Measurements from ENCODE around the gene SARS1.
"Not testable (repeated sequence)": the region's sequence is repeated elsewhere in the genome, so short reads cannot be mapped to it uniquely, and the experiment has no call there.

The SARS1 gene

DNA sequence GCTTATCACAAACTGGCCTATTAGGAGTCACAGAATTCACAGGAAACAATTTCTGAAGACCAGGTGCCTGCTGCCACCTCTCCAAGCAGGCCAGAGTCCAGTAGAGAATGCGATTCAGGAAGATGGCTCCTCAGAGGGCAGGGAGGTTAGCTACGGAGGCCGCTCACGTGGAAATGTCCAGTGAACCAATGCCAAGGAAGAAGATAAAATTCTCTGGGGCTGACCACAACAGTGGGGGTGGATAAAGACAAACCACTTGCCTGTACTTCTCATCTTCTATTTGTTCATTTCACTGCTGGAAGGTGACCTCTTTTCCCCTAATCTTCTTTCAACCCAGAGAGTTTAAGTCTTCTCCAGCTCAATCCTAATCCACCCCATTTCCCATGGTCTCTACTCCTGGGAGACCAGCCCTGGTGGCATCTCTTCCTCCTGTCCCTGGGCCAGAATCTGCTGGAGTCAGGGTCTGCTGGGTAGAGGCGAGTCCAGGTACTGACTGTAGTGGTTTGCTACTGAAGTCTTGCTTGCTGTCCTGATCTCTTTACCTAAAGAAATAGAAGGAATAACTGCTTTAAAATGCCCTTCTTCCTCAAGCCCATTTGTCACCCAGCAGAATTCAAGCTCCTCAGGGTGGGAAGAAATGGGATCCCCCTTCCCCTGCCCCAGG lies 66.0 kb downstream of the SARS1 start:
- no peak for FAIRE-seq

DNA sequence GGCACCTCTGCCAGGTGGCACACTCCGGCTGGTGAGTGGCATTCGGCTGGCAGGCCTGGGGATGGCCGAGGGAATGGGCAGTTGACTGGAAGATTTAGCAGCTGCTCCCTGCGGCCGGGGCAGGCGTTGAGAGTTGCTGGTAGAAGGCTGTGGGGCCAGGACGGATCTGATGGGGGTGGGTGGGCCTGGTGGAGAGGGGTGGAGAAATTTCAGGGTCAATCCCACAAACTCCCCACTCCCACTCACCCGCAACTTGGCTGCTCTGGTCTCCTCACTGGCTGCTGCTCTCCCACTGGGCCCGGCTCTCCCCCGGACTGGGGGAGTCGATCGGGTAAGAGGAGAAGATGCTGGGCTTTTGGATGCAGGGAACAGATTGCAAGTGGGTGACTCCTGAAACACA lies 67.1 kb downstream of the SARS1 start:
- no peak for FAIRE-seq

DNA sequence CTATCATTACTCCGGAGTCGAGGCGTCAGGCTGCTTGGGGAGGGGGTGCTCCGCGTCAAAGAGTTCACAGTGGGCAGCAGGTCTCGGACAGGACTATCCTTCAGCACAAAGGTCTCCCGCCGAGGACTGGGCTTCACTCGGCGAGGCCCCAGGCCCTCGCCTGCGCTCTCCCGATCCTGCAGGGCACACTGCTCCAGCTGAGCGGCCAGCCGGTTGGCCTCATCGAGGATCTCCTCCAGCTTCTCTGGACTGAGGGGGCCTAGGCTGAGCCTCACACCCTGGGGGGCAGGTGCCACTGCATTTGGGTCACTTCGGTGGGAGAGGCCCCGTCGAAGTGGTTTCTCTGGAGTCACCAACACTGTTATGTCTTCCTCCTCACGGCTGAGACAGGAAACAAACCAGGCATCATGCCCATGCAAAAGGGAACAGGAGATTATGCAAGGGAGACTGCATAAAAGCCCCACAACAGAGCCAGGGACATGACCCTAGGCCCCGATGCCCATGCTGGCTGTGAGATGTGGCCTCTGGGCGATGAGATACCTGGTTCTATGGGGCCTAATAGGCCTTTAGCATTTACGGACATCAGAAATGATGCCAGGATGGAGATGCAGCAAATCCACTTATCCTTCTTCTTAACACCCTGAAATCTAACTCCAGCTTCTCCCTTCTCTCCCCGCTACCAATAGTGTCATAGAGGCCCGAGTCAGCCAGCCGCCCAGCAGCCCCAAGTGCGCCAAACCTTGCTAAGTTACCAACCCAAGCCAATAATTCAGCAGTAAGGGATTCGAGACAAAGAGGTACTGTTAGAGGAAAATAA lies 68.2 kb downstream of the SARS1 start:
- no peak for FAIRE-seq

DNA sequence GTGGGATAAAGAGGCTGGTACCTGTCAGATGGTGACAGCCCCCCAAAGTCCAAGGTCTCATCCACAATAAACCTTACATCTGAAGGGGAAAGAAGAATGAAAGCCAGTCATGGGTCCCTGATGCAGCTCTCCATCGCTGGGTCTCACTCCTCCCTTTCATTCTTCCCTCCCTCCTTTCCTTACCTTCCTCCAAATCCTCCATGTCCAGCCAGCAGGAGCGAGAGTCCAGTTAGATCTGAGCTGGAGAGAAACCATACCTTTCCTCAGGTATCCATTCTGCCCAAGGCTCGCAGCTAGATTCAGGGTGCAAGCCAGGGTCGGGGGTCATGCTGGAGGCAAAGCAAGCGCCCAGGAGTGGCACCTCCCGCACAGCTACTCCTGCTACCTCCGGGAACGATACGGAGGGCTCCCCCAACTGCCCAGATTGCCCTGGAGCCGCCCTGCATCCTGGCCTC lies 68.8 kb downstream of the SARS1 start:
- FAIRE-seq, result no peak

DNA sequence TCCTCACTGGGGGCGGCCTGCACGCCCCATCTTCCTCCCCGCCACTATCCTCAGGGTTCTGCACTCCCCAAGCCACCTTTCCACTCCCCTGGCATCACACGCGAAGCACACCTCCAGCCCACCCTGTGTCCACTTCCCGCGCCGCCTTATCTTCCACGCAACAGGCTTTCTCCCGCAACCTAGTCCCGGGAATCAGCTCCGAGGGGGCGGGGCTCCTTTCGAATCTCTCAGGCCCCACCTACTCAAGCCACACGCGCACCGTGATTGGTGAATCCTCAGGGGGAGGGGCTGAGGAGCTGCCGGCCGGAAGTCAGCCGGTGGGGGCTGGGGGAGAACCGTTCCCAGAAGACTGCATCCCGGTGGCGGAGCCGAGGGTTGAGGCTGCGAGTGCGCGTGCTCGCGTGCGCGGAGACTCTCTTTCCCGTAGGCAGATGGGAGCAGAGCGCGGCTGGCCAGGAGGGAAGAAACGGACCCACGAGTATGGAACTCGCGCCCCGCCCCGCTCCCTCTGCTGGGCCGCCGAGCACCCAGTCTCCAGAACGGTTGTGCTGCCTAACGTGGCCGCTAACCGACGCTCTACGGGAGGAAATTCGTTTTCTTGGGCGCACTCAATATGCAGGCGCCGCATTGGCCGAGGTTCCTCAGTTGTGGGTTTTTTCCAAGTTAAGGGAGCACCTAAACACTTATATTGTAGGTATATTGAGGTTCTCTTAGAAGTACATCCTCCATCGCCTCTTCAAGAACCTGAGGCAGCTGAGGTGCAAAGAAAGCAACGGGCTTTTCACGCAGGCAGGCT lies 69.4 kb downstream of the SARS1 start, which contains the start of gene PSRC1:
TSS of gene PSRC1 (minus strand) at position 194 of the 796 bp plus-strand sequence.
- FAIRE-seq, result no peak

DNA sequence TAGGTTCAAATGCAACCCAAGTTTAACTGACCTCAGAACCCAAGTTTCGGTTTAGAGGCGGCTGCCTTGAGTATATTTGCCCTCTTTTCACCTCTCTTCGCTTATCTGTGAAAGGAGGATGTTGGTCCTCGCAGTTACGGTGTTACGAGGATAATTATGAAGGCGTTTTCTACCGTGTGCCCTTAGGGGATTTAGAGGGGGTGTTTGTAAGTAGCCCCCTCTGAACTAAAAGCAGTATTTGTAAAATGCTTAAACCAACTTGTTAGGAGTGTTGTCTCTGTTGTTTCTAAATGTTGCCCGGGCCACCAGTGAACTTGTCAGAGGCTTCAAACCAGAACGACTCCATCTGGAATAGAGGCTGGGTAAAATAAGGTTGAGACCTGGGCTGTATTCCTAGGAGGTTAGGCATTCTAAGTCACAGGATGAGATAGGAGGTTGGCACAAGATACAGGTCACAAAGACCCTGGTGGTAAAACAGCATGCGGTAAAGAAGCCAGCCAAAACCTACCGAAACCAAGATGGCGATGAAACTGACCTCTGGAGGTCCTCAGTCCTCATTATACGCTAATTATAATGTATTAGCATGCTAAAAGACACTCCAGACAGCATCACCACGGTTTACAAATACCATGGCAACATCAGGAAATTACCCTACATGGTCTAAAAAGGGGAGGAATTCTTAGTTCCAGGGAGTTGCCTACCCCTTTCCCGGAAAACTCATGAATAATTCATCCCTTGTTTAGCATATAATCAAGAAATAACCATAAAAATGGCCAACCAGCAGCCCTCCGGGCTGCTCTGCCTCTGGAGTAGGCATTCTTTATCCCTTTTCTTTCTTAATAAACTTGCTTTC lies 70.3 kb downstream of the SARS1 start:
- FAIRE-seq, result no peak

DNA sequence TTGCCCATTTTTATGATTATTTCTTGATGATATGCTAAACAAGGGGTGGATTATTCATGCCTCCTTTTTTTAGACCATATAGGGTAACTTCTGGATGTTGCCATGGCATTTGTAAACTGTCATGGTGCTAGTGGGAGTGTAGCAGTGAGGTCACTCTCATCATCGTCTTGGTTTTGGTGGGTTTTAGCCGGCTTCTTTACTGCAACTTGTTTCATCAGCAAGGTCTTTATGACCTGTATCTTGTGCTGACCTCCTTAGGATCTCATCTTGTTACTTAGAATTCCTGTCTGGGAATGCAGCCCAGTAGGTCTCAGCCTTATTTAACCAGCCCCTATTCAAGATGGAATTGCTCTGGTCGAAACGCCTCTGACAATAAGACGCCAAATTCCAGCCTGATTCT lies 73.0 kb downstream of the SARS1 start:
- not testable (repeated sequence) for FAIRE-seq
